Neuronal stem cell (in vitro differentiated cells): ENCODE measurements around the gene PTPRT.

Experiments used
- DNase-seq: peaks from one replicate; pipeline ENCODE4 v3.0.0-alpha.2; 2013; ENCODE audit warnings: low spot score
- H2AFZ ChIP-seq: one replicate; pipeline ENCODE4 v1.6.1; 2013; ENCODE audit warnings: mild to moderate bottlenecking, low read length, inconsistent platforms
- H2AK5ac ChIP-seq: 2 replicates; pipeline ENCODE4 v1.6.1; 2013; ENCODE audit warnings: low read depth, mild to moderate bottlenecking, inconsistent platforms, low read length, moderate library complexity, mixed read lengths
- H2BK120ac ChIP-seq: 2 replicates; pipeline ENCODE4 v1.6.1; 2013; ENCODE audit warnings: low read depth, mild to moderate bottlenecking, inconsistent platforms, low read length, moderate library complexity, mixed read lengths
- H2BK12ac ChIP-seq: one replicate; pipeline ENCODE4 v1.6.1; 2013; ENCODE audit warnings: low read length, inconsistent platforms
- H2BK15ac ChIP-seq: 2 replicates; pipeline ENCODE4 v1.6.1; 2013; ENCODE audit warnings: mild to moderate bottlenecking, low read length, inconsistent platforms, mixed read lengths
- H2BK5ac ChIP-seq: one replicate; pipeline ENCODE4 v1.6.1; 2013; ENCODE audit warnings: inconsistent platforms, mild to moderate bottlenecking, low read length, moderate library complexity
- H3K14ac ChIP-seq: one replicate; pipeline ENCODE4 v1.6.1; 2013; ENCODE audit warnings: low read length, inconsistent platforms
- H3K18ac ChIP-seq: 2 replicates; pipeline ENCODE4 v1.6.1; 2013; ENCODE audit warnings: low read length, inconsistent platforms
- H3K23ac ChIP-seq: 2 replicates; pipeline ENCODE4 v1.6.1; 2013; ENCODE audit warnings: low read depth, mild to moderate bottlenecking, mixed read lengths, low read length, inconsistent platforms; ENCODE audit not compliant: poor library complexity
- H3K27ac ChIP-seq: replicated peaks from 3 replicates; pipeline ENCODE4 v1.5.1; 2013; ENCODE audit warnings: low read length, inconsistent platforms
- H3K27me3 ChIP-seq, 3 experiments: 2 replicates each; pipeline ENCODE4 v1.6.1; 2013; ENCODE audit warnings: low read length in 3 of 3, mild to moderate bottlenecking in 2 of 3, inconsistent platforms in 1 of 3, low read depth in 1 of 3, mixed read lengths in 1 of 3, moderate library complexity in 1 of 3; ENCODE audit not compliant: control insufficient read depth in 3 of 3, insufficient read depth in 3 of 3
- H3K36me3 ChIP-seq, 2 donors: replicated peaks in 1 of 2; 2 replicates each; pipeline ENCODE4 v1.6.1; 2013; ENCODE audit warnings: low read length in 2 of 2; ENCODE audit not compliant: control insufficient read depth in 2 of 2, insufficient read depth in 2 of 2
- H3K4ac ChIP-seq: 2 replicates; pipeline ENCODE4 v1.6.1; 2013; ENCODE audit warnings: inconsistent platforms, mild to moderate bottlenecking, low read length, moderate library complexity
- H3K4me1 ChIP-seq, 2 donors: 1 replicate in 1 of 2; 2 replicates in 1 of 2; pipeline ENCODE4 v1.6.1; 2013; ENCODE audit warnings: low read length in 2 of 2, low read depth in 1 of 2; ENCODE audit not compliant: control insufficient read depth in 2 of 2, insufficient read depth in 1 of 2
- H3K4me2 ChIP-seq: one replicate; pipeline ENCODE4 v1.6.1; 2013; ENCODE audit warnings: mild to moderate bottlenecking, low read length, inconsistent platforms; ENCODE audit not compliant: insufficient read depth, poor library complexity, severe bottlenecking
- H3K4me3 ChIP-seq, 2 donors: 2 replicates each; pipeline ENCODE4 v1.5.1; 2013; ENCODE audit warnings: low read length in 2 of 2, mild to moderate bottlenecking in 2 of 2, inconsistent platforms in 1 of 2, moderate library complexity in 1 of 2
- H3K79me1 ChIP-seq: one replicate; pipeline ENCODE4 v1.6.1; 2013; ENCODE audit warnings: low read depth, mild to moderate bottlenecking, inconsistent platforms, low read length, moderate library complexity
- H3K9ac ChIP-seq: one replicate; pipeline ENCODE4 v1.6.1; 2013; ENCODE audit warnings: mild to moderate bottlenecking, low read depth, low read length, inconsistent platforms; ENCODE audit not compliant: poor library complexity
- H3K9me3 ChIP-seq, 2 donors: replicated peaks in 1 of 2; 2 replicates each; pipeline versions ENCODE3 to v1.6.1; 2013; ENCODE audit warnings: low read length in 2 of 2, mild to moderate bottlenecking in 2 of 2, inconsistent platforms in 1 of 2, low read depth in 1 of 2, mixed read lengths in 1 of 2, moderate library complexity in 1 of 2; ENCODE audit not compliant: control insufficient read depth in 2 of 2, insufficient read depth in 1 of 2
- H4K8ac ChIP-seq: one replicate; pipeline ENCODE4 v1.6.1; 2013; ENCODE audit warnings: low read depth, mild to moderate bottlenecking, inconsistent platforms, low read length, moderate library complexity
- H4K91ac ChIP-seq: one replicate; pipeline ENCODE4 v1.6.1; 2013; ENCODE audit warnings: low read length, low read depth, mild to moderate bottlenecking, inconsistent platforms; ENCODE audit not compliant: poor library complexity
- WGBS, 2 donors: extraction: QIAGEN DNeasy Blood & Tissue Kit; methylation state at CpG; one replicate each; pipeline ENCODE4 v1.1.7; 2013; ENCODE audit warnings: missing lambda C conversion rate in 2 of 2, mixed read lengths in 1 of 2; ENCODE audit not compliant: insufficient read length in 2 of 2, insufficient replicate concordance in 1 of 2; ENCODE audit errors: extremely low coverage in 2 of 2; 5-methylcytosine and 5-hydroxymethylcytosine counted together

Gene PTPRT

DNA sequence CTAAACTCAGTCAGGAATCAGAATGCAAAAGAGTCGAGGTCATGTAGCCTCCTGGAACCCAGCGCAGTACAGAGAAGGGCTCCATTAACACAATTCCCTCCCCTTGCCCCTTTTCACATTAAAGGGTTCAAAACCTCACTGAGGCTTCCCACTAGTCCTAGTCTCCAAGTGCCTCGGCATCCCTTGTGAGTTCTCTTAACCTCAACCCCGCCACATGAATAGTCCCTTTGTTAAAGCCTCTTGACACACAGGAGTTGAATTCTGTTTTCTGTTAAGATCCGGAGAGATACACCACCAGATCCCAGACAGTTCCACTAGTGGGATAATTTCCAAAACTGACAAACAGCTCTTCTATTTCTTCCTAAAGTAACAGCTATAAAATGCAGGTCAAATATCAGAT lies 17.8 kb downstream of the PTPRT start:
- Histone ChIP-seq H2AK5ac (no peak overlapping the region), H3K27ac (no peak overlapping the region), H3K4me3 (no peak overlapping the region), H2BK15ac (no peak overlapping the region), H3K9me3 (peaks cover 0 to under 1% of the 10 kb centered on the region in 2 donors), H3K27me3 (no peaks in the 10 kb centered on the region), H3K9ac (no peak overlapping the region), H3K4ac (no peak overlapping the region), H3K4me2 (no peak overlapping the region), H4K91ac (no peak overlapping the region), H3K4me1 (peaks cover 0 to 3% of the 10 kb centered on the region in 2 donors), H2BK120ac (no peak overlapping the region), H2AFZ (no peak overlapping the region), H2BK12ac (no peak overlapping the region), H4K8ac (no peak overlapping the region), H2BK5ac (no peak overlapping the region), H3K23ac (no peak overlapping the region), H3K18ac (no peak overlapping the region), H3K14ac (no peak overlapping the region), H3K79me1 (peaks cover 2% of the 10 kb centered on the region), H3K36me3 (no peaks in the 10 kb centered on the region)
- no CpG with 5 or more reads among the region's 5 CpGs for WGBS, 2 donors
- no peak for DNase-seq

DNA sequence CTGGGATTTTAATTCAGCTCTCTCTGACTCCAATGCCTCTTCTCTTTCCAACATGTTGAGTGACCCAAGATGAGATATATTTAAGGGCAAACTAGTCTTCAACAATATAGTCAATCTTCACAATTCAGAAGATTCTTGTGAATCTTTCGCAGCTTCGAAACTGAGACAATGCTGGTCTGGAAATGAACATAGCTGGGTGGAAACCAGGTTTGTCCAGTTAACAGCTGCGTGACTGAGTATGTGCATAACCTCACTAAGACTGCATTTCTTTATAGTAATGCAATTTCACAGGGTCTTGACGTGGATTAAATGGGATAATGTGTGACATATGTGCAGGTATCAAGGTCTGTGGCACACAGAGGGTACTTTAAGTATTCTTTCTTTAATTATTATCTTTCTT lies 18.9 kb downstream of the PTPRT start:
- no peak overlapping the region for H2AFZ ChIP-seq
- H3K27me3 ChIP-seq: no peaks in the 10 kb centered on the region
- peaks cover 2% of the 10 kb centered on the region for H3K79me1 ChIP-seq
- H3K23ac ChIP-seq: no peak overlapping the region
- H3K14ac ChIP-seq: no peak overlapping the region
- H3K9me3 ChIP-seq: no peaks in the 10 kb centered on the region
- H2AK5ac ChIP-seq: no peak overlapping the region
- no peak overlapping the region for H2BK5ac ChIP-seq
- peaks cover 0 to 3% of the 10 kb centered on the region in 2 donors for H3K4me1 ChIP-seq
- H2BK12ac ChIP-seq: no peak overlapping the region
- WGBS, 2 donors: no CpG with 5 or more reads among the region's 4 CpGs
- no peak overlapping the region for H3K4me2 ChIP-seq
- no peak overlapping the region for H3K4me3 ChIP-seq
- no peak overlapping the region for H4K91ac ChIP-seq
- H4K8ac ChIP-seq: no peak overlapping the region
- no peak overlapping the region for H3K9ac ChIP-seq
- no peak overlapping the region for H3K27ac ChIP-seq
- no peaks in the 10 kb centered on the region for H3K36me3 ChIP-seq
- no peak for DNase-seq
- H2BK120ac ChIP-seq: no peak overlapping the region
- H3K4ac ChIP-seq: no peak overlapping the region
- no peak overlapping the region for H2BK15ac ChIP-seq
- H3K18ac ChIP-seq: no peak overlapping the region

DNA sequence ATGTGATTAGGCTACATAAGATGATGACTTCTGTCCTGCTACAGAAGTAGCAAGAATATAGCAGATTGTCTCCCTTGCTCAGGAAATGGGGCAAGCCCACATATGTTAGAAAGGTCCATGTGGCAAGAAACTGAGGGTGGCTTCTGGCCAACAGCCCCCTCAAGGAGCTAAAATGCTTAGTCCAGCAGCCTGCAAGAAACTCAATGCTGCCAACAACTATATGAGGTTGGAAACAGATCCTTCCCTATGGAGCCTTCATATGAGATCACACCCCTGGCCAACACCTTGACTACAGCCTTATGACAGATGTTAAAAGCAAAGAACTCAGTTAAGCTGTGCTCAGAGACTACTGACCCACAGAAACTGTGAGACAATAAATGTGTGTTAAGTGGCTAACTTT lies 22.1 kb downstream of the PTPRT start:
- no peak overlapping the region for H2AFZ ChIP-seq
- no peak overlapping the region for H2BK15ac ChIP-seq
- no peak overlapping the region for H3K9ac ChIP-seq
- no peak overlapping the region for H4K8ac ChIP-seq
- H2BK120ac ChIP-seq: no peak overlapping the region
- no peak overlapping the region for H3K4ac ChIP-seq
- H3K79me1 ChIP-seq: peaks cover 2% of the 10 kb centered on the region
- no peaks in the 10 kb centered on the region for H3K36me3 ChIP-seq
- no peak overlapping the region for H3K14ac ChIP-seq
- H3K4me2 ChIP-seq: no peak overlapping the region
- DNase-seq: no peak
- no peak overlapping the region for H3K4me3 ChIP-seq
- no peak overlapping the region for H4K91ac ChIP-seq
- H2BK5ac ChIP-seq: no peak overlapping the region
- H3K9me3 ChIP-seq: no peaks in the 10 kb centered on the region
- H2AK5ac ChIP-seq: no peak overlapping the region
- no peak overlapping the region for H2BK12ac ChIP-seq
- no peak overlapping the region for H3K18ac ChIP-seq
- no peak overlapping the region for H3K23ac ChIP-seq
- H3K27ac ChIP-seq: no peak overlapping the region
- peaks cover 0 to 3% of the 10 kb centered on the region in 2 donors for H3K4me1 ChIP-seq
- H3K27me3 ChIP-seq: no peaks in the 10 kb centered on the region

DNA sequence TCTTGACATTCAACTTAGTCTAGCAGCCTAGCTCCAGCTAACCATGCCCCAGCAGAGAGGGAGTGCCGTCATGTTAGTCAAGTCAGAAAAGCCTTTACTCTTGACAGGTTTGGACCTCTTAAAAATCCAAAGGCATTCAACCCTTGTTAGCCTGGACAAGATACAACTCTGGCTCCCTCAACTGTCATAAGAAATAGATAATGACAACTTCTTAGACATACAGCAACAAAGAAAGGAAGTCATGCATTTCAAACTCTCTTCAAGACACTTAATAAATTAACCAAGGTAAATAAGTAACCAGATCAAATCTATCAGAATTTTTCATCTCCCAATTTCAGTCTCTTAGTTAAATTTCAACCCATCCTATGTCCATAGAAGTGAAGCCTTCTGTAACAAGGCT lies 22.7 kb downstream of the PTPRT start:
- Histone ChIP-seq H2BK15ac (no peak overlapping the region), H3K4ac (no peak overlapping the region), H3K4me2 (no peak overlapping the region), H3K9ac (no peak overlapping the region), H2AFZ (no peak overlapping the region), H2BK120ac (no peak overlapping the region), H2BK12ac (no peak overlapping the region), H3K36me3 (no peaks in the 10 kb centered on the region), H3K27me3 (no peaks in the 10 kb centered on the region), H4K8ac (no peak overlapping the region), H3K9me3 (no peaks in the 10 kb centered on the region), H3K4me3 (no peak overlapping the region), H2AK5ac (no peak overlapping the region), H2BK5ac (no peak overlapping the region), H3K14ac (no peak overlapping the region), H3K23ac (no peak overlapping the region), H3K79me1 (no peaks in the 10 kb centered on the region), H3K18ac (no peak overlapping the region), H3K4me1 (peaks cover 0 to 2% of the 10 kb centered on the region in 2 donors), H3K27ac (no peak overlapping the region), H4K91ac (no peak overlapping the region)
- no CpG with 5 or more reads among the region's 1 CpG for WGBS, 2 donors
- DNase-seq: no peak
